ENCODE measurements around the gene MARCHF2.

Gene MARCHF2

GRCh38 chr19:8475005-8475404 is 61.9 kb downstream of the MARCHF2 start:
- H3K4me1 ChIP-seq (ENCODE audit: low read length): peaks cover 61% of the 10 kb centered on the region
- H3K36me3 ChIP-seq (replicated peaks; ENCODE audit: low read depth, low read length): peaks cover 60% of the 10 kb centered on the region
- H4K20me1 ChIP-seq (ENCODE audit: insufficient read depth, low read length): peaks cover 33% of the 10 kb centered on the region
- H3K27ac ChIP-seq (ENCODE audit: low read length): peak overlapping the region; percentile 95
- peak overlapping the region; percentile 55; the same call in 1 of the 2 replicates for H3K4me3 ChIP-seq (ENCODE audit: low read length)
- H2AFZ ChIP-seq (ENCODE audit: low read depth, low read length): no peak overlapping the region
- H3K79me2 ChIP-seq (ENCODE audit: low read length): peaks cover 86% of the 10 kb centered on the region
- no peak for TF ChIP-seq CTCF (IDR thresholded peaks at IDR 0.05; ENCODE audit: low read depth, low read length)
- no peak for TF ChIP-seq EZH2phosphoT487 (IDR thresholded peaks at IDR 0.05; ENCODE audit: low read depth)
- no peaks in the 10 kb centered on the region for H3K27me3 ChIP-seq (ENCODE audit: low read depth, low read length)
- H3K9me3 ChIP-seq (ENCODE audit: insufficient read depth, low read length): no peaks in the 10 kb centered on the region
- H3K4me2 ChIP-seq (ENCODE audit: low read length): peak overlapping the region; percentile 72
- H3K9ac ChIP-seq (ENCODE audit: low read length): peak overlapping the region; percentile 57

DNA sequence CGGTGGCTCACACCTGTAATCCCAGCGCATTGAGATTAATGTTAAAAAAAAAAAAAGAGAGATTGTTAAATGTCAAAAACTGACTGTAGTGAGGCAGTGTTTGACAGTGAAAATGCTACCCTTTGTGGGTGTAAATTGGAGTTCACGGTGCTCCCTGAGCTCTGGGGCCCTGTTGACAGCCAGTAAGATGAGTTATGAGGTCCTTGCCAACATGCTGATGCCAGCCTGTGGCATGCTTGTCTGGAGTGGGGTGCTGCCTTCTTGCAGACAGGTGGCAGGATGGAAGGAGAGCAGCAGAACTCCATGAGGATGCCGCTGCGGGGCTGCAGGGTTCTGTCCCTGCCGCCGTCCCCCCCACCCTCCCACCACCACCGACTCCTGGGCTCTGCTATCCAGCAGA is 63.4 kb downstream of the MARCHF2 start:
- H3K4me1 ChIP-seq (ENCODE audit: low read length): peaks cover 45% of the 10 kb centered on the region
- H3K27ac ChIP-seq (ENCODE audit: low read length): no peak overlapping the region
- no peak overlapping the region for H3K9ac ChIP-seq (ENCODE audit: low read length)
- no peak overlapping the region for H3K4me2 ChIP-seq (ENCODE audit: low read length)
- no peaks in the 10 kb centered on the region for H3K9me3 ChIP-seq (ENCODE audit: insufficient read depth, low read length)
- H4K20me1 ChIP-seq (ENCODE audit: insufficient read depth, low read length): peaks cover 38% of the 10 kb centered on the region
- H3K27me3 ChIP-seq (ENCODE audit: low read depth, low read length): no peaks in the 10 kb centered on the region
- peaks cover 57% of the 10 kb centered on the region for H3K36me3 ChIP-seq (replicated peaks; ENCODE audit: low read depth, low read length)
- TF ChIP-seq EZH2phosphoT487 (IDR thresholded peaks at IDR 0.05; ENCODE audit: low read depth) (no peak), CTCF (IDR thresholded peaks at IDR 0.05; ENCODE audit: low read depth, low read length) (no peak)
- H2AFZ ChIP-seq (ENCODE audit: low read depth, low read length): no peak overlapping the region
- no peak overlapping the region for H3K4me3 ChIP-seq (ENCODE audit: low read length)
- H3K79me2 ChIP-seq (ENCODE audit: low read length): peaks cover 86% of the 10 kb centered on the region

DNA sequence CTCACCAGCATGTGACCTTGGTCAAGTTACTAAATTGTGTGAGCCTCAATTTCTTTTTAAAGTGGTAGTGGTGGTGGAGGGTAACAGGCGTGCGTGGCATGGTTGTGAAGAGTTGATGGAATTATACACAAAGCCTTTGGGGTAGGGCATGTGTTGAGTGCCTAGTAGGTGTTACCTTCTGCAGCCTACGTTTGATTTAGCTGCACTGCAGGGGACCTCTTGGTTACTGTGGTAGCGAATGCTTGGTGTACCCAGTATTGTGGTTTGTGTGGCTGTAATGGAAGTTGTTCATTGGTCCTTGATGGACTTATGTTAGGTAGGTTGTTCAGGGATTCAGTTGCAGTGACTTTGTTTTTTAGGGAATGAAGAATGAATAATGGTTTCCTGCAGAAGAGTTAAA is 64.8 kb downstream of the MARCHF2 start:
- no peak overlapping the region for H3K4me3 ChIP-seq (ENCODE audit: low read length)
- no peak for TF ChIP-seq EZH2phosphoT487 (IDR thresholded peaks at IDR 0.05; ENCODE audit: low read depth)
- TF ChIP-seq CTCF (IDR thresholded peaks at IDR 0.05; ENCODE audit: low read depth, low read length): no peak
- peaks cover 86% of the 10 kb centered on the region for H3K79me2 ChIP-seq (ENCODE audit: low read length)

DNA sequence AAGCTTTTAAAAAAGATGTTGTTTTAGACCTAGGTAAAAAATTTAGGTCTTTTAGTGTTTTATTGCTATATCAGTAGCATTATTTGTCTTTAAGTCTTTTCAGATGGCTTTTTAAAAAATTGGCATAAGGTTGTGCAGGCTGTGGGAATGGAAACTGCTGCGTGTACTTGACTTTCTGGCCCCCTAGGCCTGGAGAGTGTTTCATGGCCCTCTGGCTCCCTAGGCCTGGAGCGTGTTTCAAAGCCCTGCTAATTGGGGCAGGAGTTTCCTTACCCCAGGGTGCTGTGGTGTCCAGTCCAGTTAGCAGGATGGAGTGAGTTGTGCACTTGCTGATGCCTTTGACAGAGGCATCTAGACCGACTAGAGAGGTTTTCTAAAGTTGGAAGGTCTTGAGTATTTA is 65.5 kb downstream of the MARCHF2 start:
- Histone ChIP-seq H3K27me3 (ENCODE audit: low read depth, low read length) (no peaks in the 10 kb centered on the region), H3K79me2 (ENCODE audit: low read length) (peaks cover 91% of the 10 kb centered on the region), H3K4me3 (ENCODE audit: low read length) (no peak overlapping the region), H3K4me1 (ENCODE audit: low read length) (peaks cover 25% of the 10 kb centered on the region), H3K27ac (ENCODE audit: low read length) (no peak overlapping the region), H3K4me2 (ENCODE audit: low read length) (no peak overlapping the region), H4K20me1 (ENCODE audit: insufficient read depth, low read length) (peaks cover 53% of the 10 kb centered on the region), H3K36me3 (replicated peaks; ENCODE audit: low read depth, low read length) (peaks cover 68% of the 10 kb centered on the region), H2AFZ (ENCODE audit: low read depth, low read length) (no peak overlapping the region), H3K9ac (ENCODE audit: low read length) (no peak overlapping the region), H3K9me3 (ENCODE audit: insufficient read depth, low read length) (no peaks in the 10 kb centered on the region)
- TF ChIP-seq EZH2phosphoT487 (IDR thresholded peaks at IDR 0.05; ENCODE audit: low read depth) (no peak), CTCF (IDR thresholded peaks at IDR 0.05; ENCODE audit: low read depth, low read length) (no peak)

More for the DNA sequence above, 64.8 kb downstream of the MARCHF2 start:
- H3K36me3 ChIP-seq (replicated peaks; ENCODE audit: low read depth, low read length): peaks cover 61% of the 10 kb centered on the region
- H3K4me2 ChIP-seq (ENCODE audit: low read length): no peak overlapping the region
- H3K4me1 ChIP-seq (ENCODE audit: low read length): peaks cover 32% of the 10 kb centered on the region
- no peaks in the 10 kb centered on the region for H3K9me3 ChIP-seq (ENCODE audit: insufficient read depth, low read length)
- no peak overlapping the region for H3K9ac ChIP-seq (ENCODE audit: low read length)
- H3K27ac ChIP-seq (ENCODE audit: low read length): no peak overlapping the region
- H3K27me3 ChIP-seq (ENCODE audit: low read depth, low read length): no peaks in the 10 kb centered on the region
- no peak overlapping the region for H2AFZ ChIP-seq (ENCODE audit: low read depth, low read length)
- H4K20me1 ChIP-seq (ENCODE audit: insufficient read depth, low read length): peaks cover 49% of the 10 kb centered on the region

Measured in OCI-LY3 (cell line).